HCT116 (cell line): Measurements from ENCODE around the gene THRAP3. TPM values are rescaled to one million over a fixed set of nuclear protein-coding genes. Genes with fewer than 3 reads are reported as not detected.

Source experiments
- ATAC-seq: fragments of 200-7000 bp; cut with Tn5 transposase; 2 replicates; pipeline ENCODE4 v1.9.1; 2020; ENCODE audit warnings: mild to moderate bottlenecking, moderate library complexity
- BruUV-seq: library from RNA; stranded (reverse); fragments of 400-500 nt; replicated peaks from 2 replicates; lab custom pipeline; 2021; lab: Mats Ljungman, UMichigan
- CTCF ChIA-PET: fragments of 300-600 bp; sonication (Branson Sonifier 250); formaldehyde crosslinking; loops from one replicate; lab custom pipeline; 2021; ENCODE audit warnings: antibody characterized with exemption; lab: Charles Lee
- POLR2A ChIA-PET: fragments of 300-600, 350-600 bp; sonication (Branson Sonifier 250); formaldehyde crosslinking; loops from one replicate; lab custom pipeline; 2021; ENCODE audit warnings: antibody characterized with exemption; lab: Charles Lee
- RAD21 ChIA-PET, 2 experiments: fragments of 300-600 bp; sonication (Branson Sonifier 250); formaldehyde crosslinking; loops; one replicate each; lab custom pipeline; 2023; ENCODE audit warnings: low total read pairs in 2 of 2; ENCODE audit not compliant: uncharacterized antibody in 2 of 2, unreplicated experiment in 2 of 2, low non-redundant PET in 1 of 2; lab: Charles Lee
- DNase-seq: peaks from one replicate; pipeline ENCODE4 v3.0.0-alpha.2; 2010; ENCODE audit warnings: low read depth, low spot score
- H2AFZ ChIP-seq: fragments of 200-600 bp; shearing (Covaris generic), sonication (generic); 2 replicates; pipeline ENCODE4 v1.6.1; 2017; ENCODE audit warnings: low read depth, mixed run types, mixed read lengths, antibody characterized with exemption, low read length; ENCODE audit not compliant: poor library complexity, severe bottlenecking
- H3K27ac ChIP-seq: 2 replicates; pipeline ENCODE4 v1.5.1; 2012; ENCODE audit warnings: low read depth, low read length
- H3K27me3 ChIP-seq: fragments of 200-600 bp; sonication (generic); 2 replicates; pipeline ENCODE4 v1.6.1; 2016; ENCODE audit warnings: mixed run types, low read length, mixed read lengths; ENCODE audit not compliant: insufficient read depth
- H3K36me3 ChIP-seq, 2 experiments: fragments of 200-500 bp in 1 of 2; fragments of 200-600 bp in 1 of 2; sonication (Bioruptor generic) in 1 of 2; sonication (generic) in 1 of 2; 2 replicates each; pipeline versions ENCODE4 v1.5.1 to v1.6.1; 2014 to 2016; ENCODE audit warnings: low read length in 2 of 2, inconsistent platforms in 1 of 2, mixed read lengths in 1 of 2, mixed run types in 1 of 2; ENCODE audit not compliant: insufficient read depth in 2 of 2, control insufficient read depth in 1 of 2
- H3K4me1 ChIP-seq, 2 experiments: fragments of 200-600 bp in 1 of 2; sonication (generic) in 1 of 2; 2 replicates each; pipeline versions ENCODE4 v1.5.1 to v1.6.1; 2012 to 2017; ENCODE audit warnings: low read length in 2 of 2, inconsistent platforms in 1 of 2, mild to moderate bottlenecking in 1 of 2, mixed read lengths in 1 of 2, mixed run types in 1 of 2, moderate library complexity in 1 of 2; ENCODE audit not compliant: insufficient read depth in 2 of 2, control insufficient read depth in 1 of 2
- H3K4me2 ChIP-seq: fragments of 200-600 bp; sonication (generic); 2 replicates; pipeline ENCODE4 v1.6.1; 2017; ENCODE audit warnings: mixed run types, low read length, mixed read lengths
- H3K4me3 ChIP-seq, 2 experiments: fragments of 200-600 bp in 1 of 2; sonication (generic) in 1 of 2; replicated peaks in 1 of 2; 2 replicates each; pipeline ENCODE4 v1.5.1; 2011 to 2016; ENCODE audit warnings: low read length in 2 of 2, control low read depth in 1 of 2, low read depth in 1 of 2, mild to moderate bottlenecking in 1 of 2, mixed read lengths in 1 of 2, mixed run types in 1 of 2
- H3K79me2 ChIP-seq: fragments of 200-600 bp; sonication (generic); 2 replicates; pipeline ENCODE4 v1.6.1; 2017; ENCODE audit warnings: mild to moderate bottlenecking, mixed run types, low read length, moderate library complexity, mixed read lengths; ENCODE audit not compliant: insufficient read depth
- H3K9ac ChIP-seq: fragments of 200-600 bp; sonication (generic); 2 replicates; pipeline ENCODE4 v1.6.1; 2016; ENCODE audit warnings: low read length, mixed read lengths
- H3K9me2 ChIP-seq: fragments of 200-600 bp; sonication (generic), shearing (Covaris generic); 2 replicates; pipeline ENCODE4 v1.6.1; 2017; ENCODE audit warnings: mixed run types, mild to moderate bottlenecking, moderate library complexity; ENCODE audit not compliant: insufficient read depth
- H3K9me3 ChIP-seq, 2 experiments: fragments of 200-500 bp in 1 of 2; fragments of 200-600 bp in 1 of 2; sonication (Bioruptor generic) in 1 of 2; sonication (generic) in 1 of 2; 2 replicates each; pipeline ENCODE4 v1.6.1; 2014 to 2017; ENCODE audit warnings: low read length in 2 of 2, mixed read lengths in 2 of 2, inconsistent platforms in 1 of 2, low read depth in 1 of 2, mild to moderate bottlenecking in 1 of 2, mixed run types in 1 of 2, moderate library complexity in 1 of 2; ENCODE audit not compliant: control insufficient read depth in 1 of 2, insufficient read depth in 1 of 2
- H4K20me1 ChIP-seq: fragments of 200-600 bp; sonication (generic), shearing (Covaris generic); 2 replicates; pipeline ENCODE4 v1.6.1; 2017; ENCODE audit warnings: mixed run types, mild to moderate bottlenecking, moderate library complexity; ENCODE audit not compliant: insufficient read depth
- CEBPB ChIP-seq: IDR thresholded peaks from 2 replicates; pipeline ENCODE4 v1.6.1; 2012; ENCODE audit warnings: low read depth
- EGR1 ChIP-seq: IDR thresholded peaks from 2 replicates; pipeline ENCODE4 v1.6.1; 2012; ENCODE audit warnings: low read depth
- ELF1 ChIP-seq: IDR thresholded peaks from 2 replicates; pipeline ENCODE4 v1.6.1; 2012; ENCODE audit warnings: low read depth, borderline replicate concordance
- EZH2 ChIP-seq: fragments of 200-600 bp; sonication (generic); IDR thresholded peaks from 2 replicates; pipeline ENCODE4 v1.6.1; 2017; ENCODE audit warnings: antibody characterized with exemption, mixed run types
- FOSL1 ChIP-seq: IDR thresholded peaks from 2 replicates; pipeline ENCODE4 v1.6.1; 2012; ENCODE audit warnings: low read depth
- JUND ChIP-seq: IDR thresholded peaks from 2 replicates; pipeline ENCODE4 v1.6.1; 2012
- MAX ChIP-seq: IDR thresholded peaks from 2 replicates; pipeline ENCODE4 v1.6.1; 2012
- POLR2A ChIP-seq: IDR thresholded peaks from 2 replicates; pipeline ENCODE4 v1.7.0; 2011; ENCODE audit warnings: borderline replicate concordance; ENCODE audit not compliant: insufficient read depth, insufficient read length; ENCODE audit errors: extremely low read depth
- RAD21 ChIP-seq: IDR thresholded peaks from 2 replicates; pipeline ENCODE4 v1.6.1; 2012; ENCODE audit warnings: low read depth, mild to moderate bottlenecking
- REST ChIP-seq: IDR thresholded peaks from 2 replicates; pipeline ENCODE4 v1.6.1; 2012; ENCODE audit warnings: low read depth
- SIN3A ChIP-seq: IDR thresholded peaks from 2 replicates; pipeline ENCODE4 v1.6.1; 2012; ENCODE audit warnings: low read depth
- TCF7L2 ChIP-seq: IDR thresholded peaks from 2 replicates; pipeline ENCODE4 v1.7.0; 2011; ENCODE audit warnings: borderline replicate concordance, inconsistent platforms; ENCODE audit not compliant: insufficient read depth, insufficient read length; ENCODE audit errors: extremely low read depth
- YY1 ChIP-seq: IDR thresholded peaks from 2 replicates; pipeline ENCODE4 v1.6.1; 2011; ENCODE audit warnings: low read length, low read depth, moderate library complexity, mild to moderate bottlenecking; ENCODE audit not compliant: insufficient replicate concordance; ENCODE audit errors: extremely low read depth
- ZNF274 ChIP-seq: fragments of 200-500 bp; sonication (Bioruptor generic); IDR thresholded peaks from 2 replicates; pipeline ENCODE4 v1.6.1; 2014; ENCODE audit warnings: mild to moderate bottlenecking, low read depth, low read length, inconsistent platforms
- intact Hi-C: fragments of 100-400 bp; cut with micrococcal nuclease; formaldehyde crosslinking; loops from 2 replicates; pipeline ENCODE4 v1.10.0; 2022
- total RNA-seq: library from RNA; stranded (reverse); gene quantifications from one replicate; pipeline ENCODE4 v1.2.1, GENCODE V29; 2021; ENCODE audit not compliant: unreplicated experiment
- TF ChIP-seq, protein P1 (sequence below): IDR thresholded peaks from 2 replicates; pipeline ENCODE4 v1.6.1; 2012
- TF ChIP-seq, protein P2 (sequence below), 3 experiments: fragments of 200-600 bp in 1 of 3; sonication (generic) in 1 of 3; IDR thresholded peaks in 2 of 3; conservative IDR thresholded peaks in 1 of 3; 2 replicates each; pipeline ENCODE4 v1.5.1; 2012 to 2017; ENCODE audit warnings: low read depth in 2 of 3, low read length in 2 of 3, antibody characterized with exemption in 1 of 3, borderline replicate concordance in 1 of 3, control low read depth in 1 of 3, mild to moderate bottlenecking in 1 of 3, mixed read lengths in 1 of 3, mixed run types in 1 of 3, moderate library complexity in 1 of 3; ENCODE audit not compliant: insufficient read depth in 1 of 3
- TF ChIP-seq, protein P3 (sequence below): IDR thresholded peaks from 2 replicates; pipeline ENCODE4 v1.6.1; 2011; ENCODE audit warnings: mild to moderate bottlenecking, low read length, moderate library complexity; ENCODE audit not compliant: insufficient replicate concordance; ENCODE audit errors: extremely low read depth

Gene THRAP3
- total RNA-seq, 1 experiment from 2014 or later = 144 TPM

DNA sequence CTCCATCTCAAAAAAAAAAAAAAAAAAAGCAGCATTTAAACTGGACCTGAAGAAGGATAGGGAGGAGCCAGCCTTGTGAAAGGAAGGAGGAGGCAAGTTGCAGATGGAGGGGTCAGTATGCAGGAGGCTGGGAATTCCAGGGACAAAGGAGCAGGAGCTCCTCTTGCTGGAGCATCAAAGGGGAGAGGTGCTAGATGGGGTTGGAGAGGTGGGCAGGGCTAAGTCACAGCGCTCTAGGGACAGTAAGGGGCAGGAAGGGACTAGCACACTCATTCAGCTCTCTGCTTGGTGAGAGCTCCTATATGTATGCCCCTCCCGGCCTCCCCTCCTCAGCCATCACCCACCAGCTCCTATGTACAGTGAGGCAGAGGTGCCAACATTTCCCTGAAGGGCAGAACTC lies 41.5 kb upstream of the THRAP3 start:
- no peak for ATAC-seq
- H3K27me3 ChIP-seq = no peaks in the 10 kb centered on the region
- TF ChIP-seq YY1 = no peak
- no peak for TF ChIP-seq EGR1
- no peak for TF ChIP-seq SIN3A
- TF ChIP-seq, protein P1, sequence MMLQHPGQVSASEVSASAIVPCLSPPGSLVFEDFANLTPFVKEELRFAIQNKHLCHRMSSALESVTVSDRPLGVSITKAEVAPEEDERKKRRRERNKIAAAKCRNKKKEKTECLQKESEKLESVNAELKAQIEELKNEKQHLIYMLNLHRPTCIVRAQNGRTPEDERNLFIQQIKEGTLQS = no peak
- TF ChIP-seq, protein P2, sequence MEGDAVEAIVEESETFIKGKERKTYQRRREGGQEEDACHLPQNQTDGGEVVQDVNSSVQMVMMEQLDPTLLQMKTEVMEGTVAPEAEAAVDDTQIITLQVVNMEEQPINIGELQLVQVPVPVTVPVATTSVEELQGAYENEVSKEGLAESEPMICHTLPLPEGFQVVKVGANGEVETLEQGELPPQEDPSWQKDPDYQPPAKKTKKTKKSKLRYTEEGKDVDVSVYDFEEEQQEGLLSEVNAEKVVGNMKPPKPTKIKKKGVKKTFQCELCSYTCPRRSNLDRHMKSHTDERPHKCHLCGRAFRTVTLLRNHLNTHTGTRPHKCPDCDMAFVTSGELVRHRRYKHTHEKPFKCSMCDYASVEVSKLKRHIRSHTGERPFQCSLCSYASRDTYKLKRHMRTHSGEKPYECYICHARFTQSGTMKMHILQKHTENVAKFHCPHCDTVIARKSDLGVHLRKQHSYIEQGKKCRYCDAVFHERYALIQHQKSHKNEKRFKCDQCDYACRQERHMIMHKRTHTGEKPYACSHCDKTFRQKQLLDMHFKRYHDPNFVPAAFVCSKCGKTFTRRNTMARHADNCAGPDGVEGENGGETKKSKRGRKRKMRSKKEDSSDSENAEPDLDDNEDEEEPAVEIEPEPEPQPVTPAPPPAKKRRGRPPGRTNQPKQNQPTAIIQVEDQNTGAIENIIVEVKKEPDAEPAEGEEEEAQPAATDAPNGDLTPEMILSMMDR (IDR thresholded peaks at IDR 0.05 in 2 of 3, conservative IDR thresholded peaks at IDR 0.05 in 1 of 3; ENCODE audit: borderline replicate concordance in 1 of 3, insufficient read depth in 1 of 3, low read depth in 2 of 3, low read length in 2 of 3) = no peak
- no peak for TF ChIP-seq POLR2A
- no peak for TF ChIP-seq MAX
- no peak for TF ChIP-seq FOSL1
- TF ChIP-seq RAD21 = no peak
- no peak for TF ChIP-seq TCF7L2
- no peak for TF ChIP-seq REST
- TF ChIP-seq, protein P3, sequence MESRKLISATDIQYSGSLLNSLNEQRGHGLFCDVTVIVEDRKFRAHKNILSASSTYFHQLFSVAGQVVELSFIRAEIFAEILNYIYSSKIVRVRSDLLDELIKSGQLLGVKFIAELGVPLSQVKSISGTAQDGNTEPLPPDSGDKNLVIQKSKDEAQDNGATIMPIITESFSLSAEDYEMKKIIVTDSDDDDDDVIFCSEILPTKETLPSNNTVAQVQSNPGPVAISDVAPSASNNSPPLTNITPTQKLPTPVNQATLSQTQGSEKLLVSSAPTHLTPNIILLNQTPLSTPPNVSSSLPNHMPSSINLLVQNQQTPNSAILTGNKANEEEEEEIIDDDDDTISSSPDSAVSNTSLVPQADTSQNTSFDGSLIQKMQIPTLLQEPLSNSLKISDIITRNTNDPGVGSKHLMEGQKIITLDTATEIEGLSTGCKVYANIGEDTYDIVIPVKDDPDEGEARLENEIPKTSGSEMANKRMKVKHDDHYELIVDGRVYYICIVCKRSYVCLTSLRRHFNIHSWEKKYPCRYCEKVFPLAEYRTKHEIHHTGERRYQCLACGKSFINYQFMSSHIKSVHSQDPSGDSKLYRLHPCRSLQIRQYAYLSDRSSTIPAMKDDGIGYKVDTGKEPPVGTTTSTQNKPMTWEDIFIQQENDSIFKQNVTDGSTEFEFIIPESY = no peak
- TF ChIP-seq ZNF274 = no peak
- no peak for TF ChIP-seq EZH2
- TF ChIP-seq ELF1 = no peak
- no peak for TF ChIP-seq CEBPB
- TF ChIP-seq JUND = no peak
- TF ChIP-seq, all 23 proteins: peak for 0
- BruUV-seq = no TSS peak
- RAD21 ChIA-PET = no interaction called here
- H3K4me2 ChIP-seq = no peak overlapping the region
- intact Hi-C loops = no loop called here
- no peaks in the 10 kb centered on the region for H3K9me3 ChIP-seq
- no peak overlapping the region for H3K27ac ChIP-seq
- peaks cover 14 to 26% of the 10 kb centered on the region in 2 experiments; a peak in 3 of 4 replicates for H3K36me3 ChIP-seq
- H4K20me1 ChIP-seq = no peaks in the 10 kb centered on the region
- POLR2A ChIA-PET = no interaction called here
- H3K79me2 ChIP-seq = no peaks in the 10 kb centered on the region
- DNase-seq = no peak
- H3K9ac ChIP-seq = no peak overlapping the region
- CTCF ChIA-PET = interaction anchor here (1.2 kb wide), 1 partner anchor 34 kb away, joined by 4 read pairs; the partner anchor contains the start of gene TRAPPC3
- no peaks in the 10 kb centered on the region for H3K9me2 ChIP-seq
- H3K4me1 ChIP-seq = peaks cover under 1 to 13% of the 10 kb centered on the region in 2 experiments; a peak in 3 of 4 replicates
- no peak overlapping the region for H3K4me3 ChIP-seq
- no peak overlapping the region for H2AFZ ChIP-seq
